GM12873 (cell line): Measurements from ENCODE around the gene VSTM4.

Experiments
- CTCF ChIP-seq: IDR thresholded peaks from 2 replicates; pipeline ENCODE4 v1.5.1; 2012; ENCODE audit warnings: low read depth, mild to moderate bottlenecking, moderate library complexity, low read length, control low read depth; ENCODE audit not compliant: insufficient read depth; ENCODE audit errors: missing control alignments

VSTM4 gene

GRCh38 chr10:49115015-49115795, at the start of gene VSTM4:
Gene VSTM4, minus strand, starts transcription at chr10:49115522. Its CDS starts 37 bp downstream, at chr10:49115485.
- no peak for TF ChIP-seq CTCF

GRCh38 chr10:49164559-49165188, 49.4 kb upstream of the VSTM4 start:
- peak; percentile 95 for TF ChIP-seq CTCF

GRCh38 chr10:49163741-49164140, 48.4 kb upstream of the VSTM4 start:
- TF ChIP-seq CTCF: no peak

- no peak for TF ChIP-seq CTCF
Measured at GRCh38 chr10:49162761-49163310, 47.5 kb upstream of the VSTM4 start.

GRCh38 chr10:49162063-49162462, 46.7 kb upstream of the VSTM4 start:
- no peak for TF ChIP-seq CTCF

GRCh38 chr10:49161411-49161997, 46.2 kb upstream of the VSTM4 start:
- peak; percentile 22 for TF ChIP-seq CTCF

GRCh38 chr10:49160814-49161213, 45.5 kb upstream of the VSTM4 start:
- TF ChIP-seq CTCF: no peak
